Panc1 (cell line): ENCODE data around the gene ELK4. TPM values are rescaled to one million over a fixed set of nuclear protein-coding genes. Genes with fewer than 3 reads are reported as not detected.

Source experiments
- ATAC-seq: fragments of 200-7000 bp; cut with Tn5 transposase; 2 replicates; pipeline ENCODE4 v1.9.1; 2020; ENCODE audit warnings: mild to moderate bottlenecking, moderate library complexity
- BruUV-seq: library from RNA; stranded (reverse); fragments of 400-500 nt; replicated peaks from 2 replicates; lab custom pipeline; 2021; lab: Mats Ljungman, UMichigan
- CTCF ChIA-PET: fragments of 300-600 bp; sonication (Branson Sonifier 250); formaldehyde crosslinking; loops from one replicate; lab custom pipeline; 2022; ENCODE audit warnings: antibody characterized with exemption; lab: Charles Lee
- POLR2A ChIA-PET: fragments of 300-600 bp; sonication (Branson Sonifier 250); formaldehyde crosslinking; loops from one replicate; lab custom pipeline; 2022; ENCODE audit warnings: antibody characterized with exemption; lab: Charles Lee
- DNase-seq: peaks from one replicate; pipeline ENCODE4 v3.0.0-alpha.2; 2010; ENCODE audit warnings: low read depth, low spot score
- H3K27ac ChIP-seq: 2 replicates; pipeline ENCODE4 v1.5.1; 2011; ENCODE audit warnings: mild to moderate bottlenecking, low read length, inconsistent platforms
- H3K27me3 ChIP-seq: fragments of 200-500 bp; sonication (Bioruptor generic); 2 replicates; pipeline ENCODE4 v1.6.0; 2014; ENCODE audit warnings: low read length, inconsistent platforms; ENCODE audit not compliant: control insufficient read depth, insufficient read depth
- H3K36me3 ChIP-seq: fragments of 200-500 bp; sonication (Bioruptor generic); 2 replicates; pipeline ENCODE4 v1.5.1; 2014; ENCODE audit warnings: inconsistent platforms, mild to moderate bottlenecking, low read length, moderate library complexity; ENCODE audit not compliant: control insufficient read depth, insufficient read depth
- H3K4me1 ChIP-seq: 2 replicates; pipeline ENCODE4 v1.5.1; 2011; ENCODE audit warnings: inconsistent platforms, mild to moderate bottlenecking, low read length, moderate library complexity; ENCODE audit not compliant: control insufficient read depth, insufficient read depth
- H3K4me3 ChIP-seq, 2 experiments: 2 replicates each; pipeline ENCODE4 v1.5.1; 2011 to 2012; ENCODE audit warnings: low read depth in 2 of 2, low read length in 2 of 2, mild to moderate bottlenecking in 2 of 2, inconsistent platforms in 1 of 2, moderate library complexity in 1 of 2
- H3K9me3 ChIP-seq: fragments of 200-500 bp; sonication (Bioruptor generic); 2 replicates; pipeline ENCODE4 v1.5.1; 2014; ENCODE audit warnings: low read depth, mild to moderate bottlenecking, inconsistent platforms, low read length, moderate library complexity; ENCODE audit not compliant: control insufficient read depth, insufficient read depth
- CTCF ChIP-seq: fragments of 450-650 bp; IDR thresholded peaks from 2 replicates; pipeline ENCODE4 v1.5.1; 2017; ENCODE audit warnings: mild to moderate bottlenecking
- REST ChIP-seq, 2 experiments: IDR thresholded peaks; 2 replicates each; pipeline ENCODE4 v1.6.1; 2011 to 2012; ENCODE audit warnings: low read depth in 2 of 2, control low read depth in 1 of 2, low read length in 1 of 2, mild to moderate bottlenecking in 1 of 2, moderate library complexity in 1 of 2; ENCODE audit not compliant: insufficient read depth in 1 of 2
- TCF7L2 ChIP-seq: IDR thresholded peaks from 2 replicates; pipeline ENCODE4 v1.6.1; 2011; ENCODE audit warnings: mild to moderate bottlenecking, low read depth, low read length, inconsistent platforms
- in situ Hi-C: cut with HindIII; loops from 2 replicates; pipeline ENCODE4 v1.10.0; 2016; ENCODE audit warnings: low sequenced_read_pairs, low pct_unique_long_range_greater_than_20kb
- intact Hi-C: fragments of 100-400 bp; cut with micrococcal nuclease; formaldehyde crosslinking; loops from one replicate; pipeline ENCODE4 v1.10.0; 2022; ENCODE audit not compliant: unreplicated experiment
- total RNA-seq: library from RNA; stranded (reverse); gene quantifications from one replicate; pipeline ENCODE4 v1.2.1, GENCODE V29; 2021; ENCODE audit not compliant: unreplicated experiment

Gene ELK4
- total RNA-seq, 1 experiment from 2014 or later, result 54.6 TPM

GRCh38 chr1:205585835-205586785, 45.7 kb downstream of the ELK4 start:
- ChIA-PET POLR2A (no interaction called here), CTCF (no interaction called here)
- H3K27me3 ChIP-seq, result no peaks in the 10 kb centered on the region
- H3K4me1 ChIP-seq, result no peaks in the 10 kb centered on the region
- no peak overlapping the region for H3K27ac ChIP-seq
- intact Hi-C loops (no loop called here), in situ Hi-C loops (no loop called here)
- no peaks in the 10 kb centered on the region for H3K36me3 ChIP-seq
- no peaks in the 10 kb centered on the region for H3K9me3 ChIP-seq
- no peak overlapping the region for H3K4me3 ChIP-seq
- ATAC-seq (no peak), DNase-seq (no peak)
- no TSS peak for BruUV-seq
- no peak for TF ChIP-seq CTCF

- H3K27me3 ChIP-seq, result no peaks in the 10 kb centered on the region
- in situ Hi-C loops, result no loop called here
Measured at GRCh38 chr1:205585169-205585834, 46.5 kb downstream of the ELK4 start.

More at GRCh38 chr1:205585169-205585834, 46.5 kb downstream of the ELK4 start:
- H3K4me3 ChIP-seq, result no peak overlapping the region
- ChIA-PET CTCF (no interaction called here), POLR2A (no interaction called here)
- no peaks in the 10 kb centered on the region for H3K36me3 ChIP-seq
- no TSS peak for BruUV-seq
- TF ChIP-seq TCF7L2 (no peak), CTCF (peak; percentile 34; the same call in 1 of the 2 replicates), REST (IDR thresholded peaks at IDR 0.05; ENCODE audit: insufficient read depth in 1 of 2, low read depth in 2 of 2, low read length in 1 of 2) (no peak)
- no peak overlapping the region for H3K27ac ChIP-seq
- ATAC-seq (no peak), DNase-seq (no peak)
- no peaks in the 10 kb centered on the region for H3K9me3 ChIP-seq
- H3K4me1 ChIP-seq, result no peaks in the 10 kb centered on the region
- intact Hi-C loops, result no loop called here
